ENCODE measurements around the gene BLZF1. TPM values are rescaled to one million over a fixed set of nuclear protein-coding genes. Genes with fewer than 3 reads are reported as not detected.

BLZF1 gene
- total and polyA plus RNA-seq, 2 of the 8 experiments (the other 6 are each of a cell fraction or from before 2014, with no cell fraction given) = 1.8 to 10.3 TPM

- Histone ChIP-seq H2BK5ac (ENCODE audit: low read depth, low read length) (no peak overlapping the region), H3K36me3 (ENCODE audit: control insufficient read depth in 2 of 4, insufficient read depth in 4 of 4, low read length in 3 of 4) (peaks cover 0 to 4% (median under 1%) of the 10 kb centered on the region in 4 experiments; a peak in 3 of 8 replicates), H4K91ac (replicated peaks; ENCODE audit: insufficient read length, low read length) (no peak overlapping the region), H3K27ac (ENCODE audit: low read depth, low read length) (no peak overlapping the region), H2AK5ac (ENCODE audit: low read depth, low read length) (no peak overlapping the region), H3K79me2 (ENCODE audit: control insufficient read depth in 1 of 2, insufficient read depth in 2 of 2, low read length in 2 of 2) (no peaks in the 10 kb centered on the region), H2BK12ac (ENCODE audit: low read depth, low read length) (no peak overlapping the region), H3K9ac (replicated peaks in 1 of 4; ENCODE audit: extremely low read depth in 1 of 4, low read depth in 3 of 4, low read length in 3 of 4) (no peak overlapping the region), H2AFZ (ENCODE audit: low read length) (no peak overlapping the region), H3K27me3 (replicated peaks in 1 of 4; ENCODE audit: control insufficient read depth in 3 of 4, extremely low read depth in 1 of 4, insufficient read depth in 3 of 4, low read length in 3 of 4) (no peaks in the 10 kb centered on the region), H3K79me1 (ENCODE audit: low read depth, low read length) (no peaks in the 10 kb centered on the region), H4K5ac (ENCODE audit: insufficient read length, low read depth, low read length) (no peak overlapping the region), H3K4me2 (ENCODE audit: insufficient read depth in 1 of 2, low read depth in 2 of 2, low read length in 2 of 2) (no peak overlapping the region), H2BK15ac (ENCODE audit: low read length) (no peak overlapping the region), H3K4me3 (ENCODE audit: extremely low read depth in 1 of 4, insufficient read depth in 2 of 4, low read depth in 3 of 4, low read length in 4 of 4) (no peak overlapping the region), H3K4me1 (replicated peaks in 1 of 4; ENCODE audit: control insufficient read depth in 3 of 4, insufficient read depth in 4 of 4, low read length in 3 of 4) (no peaks in the 10 kb centered on the region), H3K4ac (replicated peaks; ENCODE audit: insufficient read length, low read depth, low read length) (no peak overlapping the region), H4K20me1 (replicated peaks in 1 of 2; ENCODE audit: control insufficient read depth in 1 of 2, insufficient read depth in 2 of 2, low read length in 2 of 2) (no peaks in the 10 kb centered on the region), H4K8ac (ENCODE audit: extremely low read depth, insufficient read depth, low read length) (no peak overlapping the region), H3K23me2 (ENCODE audit: low read depth, low read length) (no peaks in the 10 kb centered on the region), H3K56ac (replicated peaks; ENCODE audit: insufficient read length, low read depth, low read length) (no peak overlapping the region), H2BK20ac (ENCODE audit: low read length) (no peak overlapping the region), H3K23ac (ENCODE audit: insufficient read length) (no peak overlapping the region), H3K14ac (ENCODE audit: insufficient read length) (no peak overlapping the region), H3K18ac (ENCODE audit: extremely low read depth, low read length) (no peak overlapping the region), H3K9me3 (ENCODE audit: insufficient read depth in 2 of 2, low read depth in 1 of 2, low read length in 1 of 2) (0 out of 4 replicates have a peak, but pooled peaks cover 0 to 3% of the 10 kb centered on the region in 2 experiments), H2BK120ac (replicated peaks; ENCODE audit: low read depth, low read length) (no peak overlapping the region)
- WGBS, 2 experiments (ENCODE audit: extremely low coverage in 1 of 2, insufficient coverage in 1 of 2, insufficient read length in 1 of 2, insufficient replicate concordance in 2 of 2, low coverage in 1 of 2, low lambda C conversion rate in 2 of 2, missing lambda C conversion rate in 1 of 2) = 92% methylated on average over 3 of the region's 3 CpGs; no CpG with 5 or more reads in 1 of the 2 experiments
- FAIRE-seq = no peak
- ChIA-PET CTCF (ENCODE audit: partially characterized antibody) (no interaction called here), POLR2A (ENCODE audit: partially characterized antibody) (no interaction called here)
- no peak for DNase-seq (ENCODE audit: low read depth in 1 of 2, low spot score in 2 of 2)
- TF ChIP-seq FOSL1 (IDR thresholded peaks at IDR 0.05; ENCODE audit: insufficient read depth, low read depth, low read length) = no peak
- no peak for TF ChIP-seq KDM4A (IDR thresholded peaks at IDR 0.05; ENCODE audit: low read depth, low read length, severe bottlenecking)
- TF ChIP-seq EP300 (IDR thresholded peaks at IDR 0.05; ENCODE audit: borderline replicate concordance in 1 of 2, low read depth in 2 of 2, low read length in 2 of 2) = no peak
- no peak for TF ChIP-seq SP2 (IDR thresholded peaks at IDR 0.05; ENCODE audit: low read length)
- no peak for TF ChIP-seq RXRA (IDR thresholded peaks at IDR 0.05; ENCODE audit: insufficient read depth, low read depth, low read length)
- no peak for TF ChIP-seq CEBPB (IDR thresholded peaks at IDR 0.05; ENCODE audit: low read depth, low read length)
- TF ChIP-seq BRCA1 (IDR thresholded peaks at IDR 0.05; ENCODE audit: low read depth, low read length) = no peak
Observed at GRCh38 chr1:169395955-169396354, 28.0 kb downstream of the BLZF1 start.
